Nephron progenitor cell (in vitro differentiated cells): ENCODE data around the gene PRLR.

Experiments used
- DNase-seq: peaks from one replicate; pipeline ENCODE4 v3.0.0; 2021
- H3K27ac Mint-ChIP-seq: 2 replicates; pipeline ENCODE4 v1.8.0; 2021; ENCODE audit warnings: mild to moderate bottlenecking, moderate library complexity, mixed read lengths
- H3K27me3 Mint-ChIP-seq: 2 replicates; pipeline ENCODE4 v1.8.0; 2021; ENCODE audit warnings: mild to moderate bottlenecking, low read depth, mixed read lengths; ENCODE audit not compliant: poor library complexity
- H3K36me3 Mint-ChIP-seq: 2 replicates; pipeline ENCODE4 v1.8.0; 2021; ENCODE audit warnings: low read depth, mixed read lengths
- H3K4me1 Mint-ChIP-seq: 2 replicates; pipeline ENCODE4 v1.8.0; 2021; ENCODE audit warnings: mixed read lengths
- H3K4me3 Mint-ChIP-seq: 2 replicates; pipeline ENCODE4 v1.8.0; 2021; ENCODE audit warnings: mild to moderate bottlenecking, moderate library complexity, mixed read lengths
- H3K9me3 Mint-ChIP-seq: 2 replicates; pipeline ENCODE4 v1.8.0; 2021; ENCODE audit warnings: mild to moderate bottlenecking, moderate library complexity, mixed read lengths
- TF ChIP-seq, protein P1 (sequence below): fragments of 200-600 bp; sonication (generic); IDR thresholded peaks from 2 replicates; pipeline ENCODE4 v1.5.0; 2021; ENCODE audit warnings: antibody characterized with exemption

PRLR gene

GRCh38 chr5:35024911-35025510, 205.3 kb downstream of the PRLR start:
- peaks cover 5% of the 10 kb centered on the region for H3K27me3 Mint-ChIP-seq
- no peak overlapping the region for H3K4me3 Mint-ChIP-seq
- DNase-seq: no peak
- H3K27ac Mint-ChIP-seq: no peak overlapping the region
- peaks cover 17% of the 10 kb centered on the region for H3K4me1 Mint-ChIP-seq
- H3K9me3 Mint-ChIP-seq: no peaks in the 10 kb centered on the region
- TF ChIP-seq, protein P1, sequence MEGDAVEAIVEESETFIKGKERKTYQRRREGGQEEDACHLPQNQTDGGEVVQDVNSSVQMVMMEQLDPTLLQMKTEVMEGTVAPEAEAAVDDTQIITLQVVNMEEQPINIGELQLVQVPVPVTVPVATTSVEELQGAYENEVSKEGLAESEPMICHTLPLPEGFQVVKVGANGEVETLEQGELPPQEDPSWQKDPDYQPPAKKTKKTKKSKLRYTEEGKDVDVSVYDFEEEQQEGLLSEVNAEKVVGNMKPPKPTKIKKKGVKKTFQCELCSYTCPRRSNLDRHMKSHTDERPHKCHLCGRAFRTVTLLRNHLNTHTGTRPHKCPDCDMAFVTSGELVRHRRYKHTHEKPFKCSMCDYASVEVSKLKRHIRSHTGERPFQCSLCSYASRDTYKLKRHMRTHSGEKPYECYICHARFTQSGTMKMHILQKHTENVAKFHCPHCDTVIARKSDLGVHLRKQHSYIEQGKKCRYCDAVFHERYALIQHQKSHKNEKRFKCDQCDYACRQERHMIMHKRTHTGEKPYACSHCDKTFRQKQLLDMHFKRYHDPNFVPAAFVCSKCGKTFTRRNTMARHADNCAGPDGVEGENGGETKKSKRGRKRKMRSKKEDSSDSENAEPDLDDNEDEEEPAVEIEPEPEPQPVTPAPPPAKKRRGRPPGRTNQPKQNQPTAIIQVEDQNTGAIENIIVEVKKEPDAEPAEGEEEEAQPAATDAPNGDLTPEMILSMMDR: no peak
- H3K36me3 Mint-ChIP-seq: no peaks in the 10 kb centered on the region

GRCh38 chr5:35023391-35024178, 206.7 kb downstream of the PRLR start:
- DNase-seq: no peak
- H3K27ac Mint-ChIP-seq: no peak overlapping the region
- no peaks in the 10 kb centered on the region for H3K36me3 Mint-ChIP-seq
- peaks cover 5% of the 10 kb centered on the region for H3K27me3 Mint-ChIP-seq
- H3K9me3 Mint-ChIP-seq: peaks cover 4% of the 10 kb centered on the region
- TF ChIP-seq, protein P1: no peak
- H3K4me3 Mint-ChIP-seq: no peak overlapping the region
- peaks cover 14% of the 10 kb centered on the region for H3K4me1 Mint-ChIP-seq

DNA sequence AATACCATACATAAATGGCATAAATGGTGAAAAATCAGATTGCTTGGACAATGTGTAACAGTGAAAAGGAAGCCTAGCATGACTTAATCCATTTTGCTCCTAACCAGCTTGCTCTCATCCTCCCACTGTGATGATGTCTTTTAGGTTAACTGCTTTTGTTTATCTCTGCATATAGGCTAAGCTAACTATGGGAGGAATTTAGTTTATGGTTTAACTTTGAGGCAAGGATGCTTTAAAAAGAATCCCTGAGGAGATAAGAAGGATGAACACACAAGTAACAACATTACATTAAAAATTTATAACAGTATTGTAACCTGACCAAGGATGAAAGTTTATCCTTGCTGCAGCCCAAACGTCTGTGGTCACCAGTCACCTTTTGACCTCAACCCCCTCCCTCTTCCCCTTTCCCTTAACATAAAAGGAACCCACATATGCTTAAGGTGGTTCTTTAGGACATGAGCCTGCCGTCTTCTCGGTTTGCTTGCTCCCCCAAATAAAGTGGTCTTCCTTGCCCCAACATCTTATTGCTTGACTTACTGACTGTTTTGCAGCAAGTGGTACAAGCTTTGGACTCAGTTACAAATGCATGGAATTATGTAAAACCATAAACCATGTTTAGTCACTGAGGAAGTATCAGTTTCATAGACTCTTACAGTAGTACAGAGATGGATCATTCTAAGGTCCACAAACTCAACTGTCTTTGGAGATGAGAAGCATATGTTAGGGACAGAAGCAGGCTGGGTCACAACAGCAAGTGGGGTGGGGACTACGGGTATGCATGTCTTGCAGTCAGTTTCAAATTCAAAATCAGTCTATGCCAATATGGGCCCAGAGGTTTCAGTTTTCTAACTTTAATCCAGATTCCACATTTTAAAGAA, 213.9 kb downstream of the PRLR start:
- Mint-ChIP-seq H3K4me1 (peaks cover 15% of the 10 kb centered on the region), H3K27ac (peak overlapping the region; percentile 69), H3K4me3 (no peak overlapping the region), H3K27me3 (peaks cover 4% of the 10 kb centered on the region), H3K36me3 (no peaks in the 10 kb centered on the region), H3K9me3 (peaks cover 21% of the 10 kb centered on the region)
- TF ChIP-seq, protein P1: no peak
- no peak for DNase-seq

DNA sequence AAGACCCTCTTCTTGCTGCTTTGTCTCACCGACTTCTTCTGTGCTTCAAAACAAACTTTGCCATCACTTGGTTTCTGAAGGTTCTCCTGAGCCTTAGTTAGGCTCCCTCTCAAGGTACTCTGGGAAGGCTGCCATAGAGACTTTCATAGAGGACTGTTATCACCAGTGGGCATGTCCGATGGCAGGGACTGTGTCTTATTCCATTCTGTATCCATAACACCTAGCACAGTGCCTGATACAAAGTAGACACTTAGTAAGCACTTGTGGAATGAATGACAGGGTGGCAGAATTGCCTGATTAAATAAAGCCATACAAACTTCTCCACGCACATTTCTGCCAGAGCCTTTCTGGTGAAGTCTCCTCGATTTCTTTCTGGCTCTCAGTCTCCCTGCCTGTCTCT, 215.2 kb downstream of the PRLR start:
- Mint-ChIP-seq H3K27me3 (peaks cover 4% of the 10 kb centered on the region), H3K9me3 (peaks cover 21% of the 10 kb centered on the region), H3K4me3 (no peak overlapping the region), H3K4me1 (peaks cover 15% of the 10 kb centered on the region), H3K27ac (no peak overlapping the region), H3K36me3 (no peaks in the 10 kb centered on the region)
- DNase-seq: no peak
- TF ChIP-seq, protein P1: no peak

GRCh38 chr5:35012796-35013195, 217.5 kb downstream of the PRLR start:
- H3K4me3 Mint-ChIP-seq: no peak overlapping the region
- TF ChIP-seq, protein P1: no peak

More at GRCh38 chr5:35012796-35013195, 217.5 kb downstream of the PRLR start:
- Mint-ChIP-seq H3K27me3 (peaks cover 7% of the 10 kb centered on the region), H3K9me3 (peaks cover 11% of the 10 kb centered on the region), H3K4me1 (peaks cover 15% of the 10 kb centered on the region), H3K27ac (no peak overlapping the region), H3K36me3 (no peaks in the 10 kb centered on the region)
- DNase-seq: no peak
